Right lobe of liver (tissue), 4 donors: Measurements from ENCODE around the gene BPTF.

Source experiments
- CTCF ChIP-seq, 4 donors: fragments of 200-600 bp in 3 of 4; fragments of 450-650 bp in 1 of 4; IDR thresholded peaks; one replicate each; pipeline versions ENCODE4 v1.5.1 to v1.8.0; 2016 to 2022; ENCODE audit warnings: antibody characterized with exemption in 4 of 4, mild to moderate bottlenecking in 2 of 4
- POLR2A ChIP-seq: fragments of 450-650 bp; IDR thresholded peaks from one replicate; pipeline ENCODE4 v1.6.1; 2017; ENCODE audit warnings: antibody characterized with exemption, mild to moderate bottlenecking
- donor health status: DM: no; HTN: no; CAD: no.
- donor health status: DM: no; HTN: no; CAD: no.
- donor health status: DM: no; HTN: yes; CAD: no.

- TF ChIP-seq CTCF (IDR thresholded peaks at IDR 0.05) (no peak), POLR2A (no peak)
These were observed 6.0 kb downstream of the BPTF start for GRCh38 chr17:67831268-67831667.
